ENCODE measurements around the gene TTN. TPM values are rescaled to one million over a fixed set of nuclear protein-coding genes. Genes with fewer than 3 reads are reported as not detected.

TTN gene
- 2.0 TPM for total RNA-seq

DNA sequence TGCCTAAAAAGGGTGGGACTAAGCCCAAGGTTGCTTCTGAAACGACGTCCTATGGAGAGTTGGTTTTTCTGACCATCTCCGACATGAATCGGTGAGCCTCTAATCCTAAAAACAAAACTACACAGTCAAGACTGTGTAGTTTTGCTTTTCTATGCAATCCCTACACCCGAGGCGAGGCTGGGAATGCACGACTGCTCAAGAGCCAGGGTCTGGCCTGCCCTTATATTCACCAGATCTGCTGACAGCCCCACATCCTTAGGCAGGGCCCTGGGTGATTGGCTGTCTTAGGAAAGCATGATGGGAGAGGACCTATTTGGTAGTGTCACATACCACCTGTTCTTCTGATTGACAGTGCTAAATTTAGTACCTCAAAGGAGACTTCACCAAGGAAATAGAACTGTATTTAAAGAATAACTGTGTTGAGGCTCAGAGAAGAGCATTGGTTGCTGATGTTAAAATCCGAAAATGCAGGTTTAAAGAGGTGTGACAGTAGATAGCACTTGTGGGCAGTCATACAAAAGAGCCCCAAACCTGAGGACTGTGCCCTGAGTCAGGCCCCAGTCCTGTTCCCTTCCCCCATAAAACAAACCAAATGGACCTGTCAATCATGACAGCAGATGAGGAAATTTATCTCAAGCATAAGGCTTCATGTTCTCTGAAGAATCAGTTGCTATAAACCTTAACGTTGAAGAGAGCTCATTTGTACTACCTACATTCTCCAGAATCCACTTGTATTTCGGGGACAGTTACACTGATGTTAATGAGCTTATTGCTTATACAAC, at the start of gene TTN:
Gene TTN, minus strand, starts transcription at position 197 of the 782 bp plus-strand sequence. CDS start 2,781 bp downstream, outside the sequence.
- H3K27ac ChIP-seq, result no peak within 1 kb of the TSS
- no peaks in the 10 kb centered on the region for H3K4me1 ChIP-seq
- intact Hi-C loops (cut with DNase I), result no loop called here
- H3K36me3 ChIP-seq, result no peaks in the 10 kb centered on the region
- H3K27me3 ChIP-seq, result no peaks in the 10 kb centered on the region
- TF ChIP-seq, protein P1, sequence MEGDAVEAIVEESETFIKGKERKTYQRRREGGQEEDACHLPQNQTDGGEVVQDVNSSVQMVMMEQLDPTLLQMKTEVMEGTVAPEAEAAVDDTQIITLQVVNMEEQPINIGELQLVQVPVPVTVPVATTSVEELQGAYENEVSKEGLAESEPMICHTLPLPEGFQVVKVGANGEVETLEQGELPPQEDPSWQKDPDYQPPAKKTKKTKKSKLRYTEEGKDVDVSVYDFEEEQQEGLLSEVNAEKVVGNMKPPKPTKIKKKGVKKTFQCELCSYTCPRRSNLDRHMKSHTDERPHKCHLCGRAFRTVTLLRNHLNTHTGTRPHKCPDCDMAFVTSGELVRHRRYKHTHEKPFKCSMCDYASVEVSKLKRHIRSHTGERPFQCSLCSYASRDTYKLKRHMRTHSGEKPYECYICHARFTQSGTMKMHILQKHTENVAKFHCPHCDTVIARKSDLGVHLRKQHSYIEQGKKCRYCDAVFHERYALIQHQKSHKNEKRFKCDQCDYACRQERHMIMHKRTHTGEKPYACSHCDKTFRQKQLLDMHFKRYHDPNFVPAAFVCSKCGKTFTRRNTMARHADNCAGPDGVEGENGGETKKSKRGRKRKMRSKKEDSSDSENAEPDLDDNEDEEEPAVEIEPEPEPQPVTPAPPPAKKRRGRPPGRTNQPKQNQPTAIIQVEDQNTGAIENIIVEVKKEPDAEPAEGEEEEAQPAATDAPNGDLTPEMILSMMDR (IDR thresholded peaks at IDR 0.05), result no peak
- TF ChIP-seq POLR2A (IDR thresholded peaks at IDR 0.05) (no peak), POLR2AphosphoS5 (IDR thresholded peaks at IDR 0.05; ENCODE audit: insufficient read depth in 1 of 2, low read depth in 1 of 2) (no peak)
- DNase-seq (ENCODE audit: extremely low spot score in 2 of 2), result no peak
- H3K9me3 ChIP-seq, result no peaks in the 10 kb centered on the region
- H3K4me3 ChIP-seq, result no peak within 1 kb of the TSS

DNA sequence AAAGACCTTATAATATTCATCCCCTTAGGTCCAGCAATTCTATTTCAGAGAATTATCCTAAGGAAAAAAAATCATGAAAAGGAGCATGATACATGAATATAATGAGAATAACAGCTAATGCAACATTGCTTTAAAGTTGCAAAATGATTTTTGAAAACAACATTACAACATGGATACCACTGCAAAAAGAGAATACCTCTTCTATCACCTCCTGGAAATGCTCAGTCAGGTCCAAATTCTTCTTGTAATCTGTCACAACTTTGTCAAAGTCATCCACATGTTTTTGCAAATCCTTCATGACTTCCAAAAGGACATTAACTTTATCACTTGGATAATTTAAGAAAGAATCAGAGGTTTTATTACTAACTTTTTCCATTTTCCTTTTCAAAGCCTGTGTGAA, 47.9 kb upstream of the TTN start:
- DNase-seq (ENCODE audit: extremely low spot score in 2 of 2), result no peak
- no peaks in the 10 kb centered on the region for H3K9me3 ChIP-seq
- no peak overlapping the region for H3K4me3 ChIP-seq
- no peak overlapping the region for H3K27ac ChIP-seq
- no peaks in the 10 kb centered on the region for H3K4me1 ChIP-seq
- H3K27me3 ChIP-seq, result no peaks in the 10 kb centered on the region
- no peak for TF ChIP-seq POLR2A (IDR thresholded peaks at IDR 0.05)
- TF ChIP-seq, protein P1 (IDR thresholded peaks at IDR 0.05), result no peak
- TF ChIP-seq POLR2AphosphoS5 (IDR thresholded peaks at IDR 0.05; ENCODE audit: insufficient read depth in 1 of 2, low read depth in 1 of 2), result no peak
- intact Hi-C loops (cut with DNase I), result no loop called here
- no peaks in the 10 kb centered on the region for H3K36me3 ChIP-seq

DNA sequence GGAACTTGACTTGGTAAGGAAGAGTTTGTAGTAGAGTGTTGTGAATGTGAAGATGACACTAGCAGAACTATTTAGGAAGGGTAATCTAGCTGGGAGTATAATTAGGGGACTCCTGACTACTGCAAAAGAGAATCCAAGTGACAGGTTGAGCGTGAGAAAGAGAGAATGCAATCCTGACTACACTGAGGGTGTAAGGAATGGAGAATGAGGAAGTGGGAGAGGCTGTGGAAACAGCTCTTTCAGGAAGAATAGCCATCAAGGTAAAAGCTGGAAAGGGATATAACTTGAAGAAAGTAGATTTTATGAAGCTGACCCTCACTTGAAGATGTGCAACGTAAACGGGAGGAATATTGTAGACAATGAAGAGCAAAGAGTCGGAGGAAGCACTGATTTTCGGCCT, 41.1 kb upstream of the TTN start:
- H3K36me3 ChIP-seq, result no peaks in the 10 kb centered on the region
- H3K27ac ChIP-seq, result no peak overlapping the region
- no peaks in the 10 kb centered on the region for H3K9me3 ChIP-seq
- TF ChIP-seq, protein P1 (IDR thresholded peaks at IDR 0.05), result no peak
- no peak for TF ChIP-seq POLR2AphosphoS5 (IDR thresholded peaks at IDR 0.05; ENCODE audit: insufficient read depth in 1 of 2, low read depth in 1 of 2)
- TF ChIP-seq POLR2A (IDR thresholded peaks at IDR 0.05), result no peak
- no peaks in the 10 kb centered on the region for H3K27me3 ChIP-seq
- no peak overlapping the region for H3K4me3 ChIP-seq
- intact Hi-C loops (cut with DNase I), result no loop called here
- no peaks in the 10 kb centered on the region for H3K4me1 ChIP-seq
- no peak for DNase-seq (ENCODE audit: extremely low spot score in 2 of 2)

DNA sequence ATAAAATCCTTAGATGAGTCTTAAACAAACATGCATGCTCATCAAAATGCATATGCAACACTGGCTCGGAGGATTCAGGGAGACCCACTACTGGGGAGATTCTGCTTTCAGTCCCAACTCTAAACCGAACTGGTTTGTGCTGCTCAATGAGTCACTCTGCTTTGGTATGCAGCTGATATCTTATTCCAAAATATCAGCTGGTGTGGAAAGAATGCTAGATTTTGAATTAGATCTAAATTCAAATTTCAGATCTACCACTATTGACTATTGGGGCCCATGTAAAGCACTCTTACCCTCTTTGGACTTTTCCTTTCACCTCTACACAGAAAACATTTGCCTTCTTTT, 39.2 kb upstream of the TTN start:
- Histone ChIP-seq H3K36me3 (no peaks in the 10 kb centered on the region), H3K4me1 (no peaks in the 10 kb centered on the region), H3K4me3 (no peak overlapping the region), H3K27me3 (no peaks in the 10 kb centered on the region), H3K27ac (no peak overlapping the region), H3K9me3 (no peaks in the 10 kb centered on the region)
- no peak for DNase-seq (ENCODE audit: extremely low spot score in 2 of 2)
- intact Hi-C loops (cut with DNase I), result no loop called here
- no peak for TF ChIP-seq POLR2A (IDR thresholded peaks at IDR 0.05)
- TF ChIP-seq POLR2AphosphoS5 (IDR thresholded peaks at IDR 0.05; ENCODE audit: insufficient read depth in 1 of 2, low read depth in 1 of 2), result no peak
- TF ChIP-seq, protein P1 (IDR thresholded peaks at IDR 0.05), result no peak

All from vagina (tissue), 2 donors.